ENCODE data around the gene KIF16B.

KIF16B gene

GRCh38 chr20:16459019-16459700, 114.1 kb downstream of the KIF16B start:
- DNase-seq (ENCODE audit: extremely low read depth, low read depth) = peak; percentile 47
- no peak for TF ChIP-seq CTCF (IDR thresholded peaks at IDR 0.05; ENCODE audit: low read depth, low read length)

- no peak for DNase-seq (ENCODE audit: extremely low read depth, low read depth)
- TF ChIP-seq CTCF (IDR thresholded peaks at IDR 0.05; ENCODE audit: low read depth, low read length) = no peak
Observed at GRCh38 chr20:16457514-16457913, 115.7 kb downstream of the KIF16B start.

- no peak for TF ChIP-seq CTCF (IDR thresholded peaks at IDR 0.05; ENCODE audit: low read depth, low read length)
- no peak for DNase-seq (ENCODE audit: extremely low read depth, low read depth)
Observed at GRCh38 chr20:16455324-16455723, 117.9 kb downstream of the KIF16B start.

GRCh38 chr20:16451982-16452381, 121.3 kb downstream of the KIF16B start:
- TF ChIP-seq CTCF (IDR thresholded peaks at IDR 0.05; ENCODE audit: low read depth, low read length) = no peak
- no peak for DNase-seq (ENCODE audit: extremely low read depth, low read depth)

GRCh38 chr20:16451001-16451400, 122.2 kb downstream of the KIF16B start:
- TF ChIP-seq CTCF (IDR thresholded peaks at IDR 0.05; ENCODE audit: low read depth, low read length) = no peak

GRCh38 chr20:16446991-16447390, 126.3 kb downstream of the KIF16B start:
- no peak for TF ChIP-seq CTCF (IDR thresholded peaks at IDR 0.05; ENCODE audit: low read depth, low read length)
- DNase-seq (ENCODE audit: extremely low read depth, low read depth) = no peak

More at GRCh38 chr20:16451001-16451400, 122.2 kb downstream of the KIF16B start:
- DNase-seq (ENCODE audit: extremely low read depth, low read depth) = no peak

- TF ChIP-seq CTCF (IDR thresholded peaks at IDR 0.05; ENCODE audit: low read depth, low read length) = no peak
Observed at GRCh38 chr20:16446246-16446645, 127.0 kb downstream of the KIF16B start.

More at GRCh38 chr20:16446246-16446645, 127.0 kb downstream of the KIF16B start:
- no peak for DNase-seq (ENCODE audit: extremely low read depth, low read depth)

All from AG09319 (cell line).